ENCODE measurements around the gene PARD3B.

The PARD3B gene

DNA sequence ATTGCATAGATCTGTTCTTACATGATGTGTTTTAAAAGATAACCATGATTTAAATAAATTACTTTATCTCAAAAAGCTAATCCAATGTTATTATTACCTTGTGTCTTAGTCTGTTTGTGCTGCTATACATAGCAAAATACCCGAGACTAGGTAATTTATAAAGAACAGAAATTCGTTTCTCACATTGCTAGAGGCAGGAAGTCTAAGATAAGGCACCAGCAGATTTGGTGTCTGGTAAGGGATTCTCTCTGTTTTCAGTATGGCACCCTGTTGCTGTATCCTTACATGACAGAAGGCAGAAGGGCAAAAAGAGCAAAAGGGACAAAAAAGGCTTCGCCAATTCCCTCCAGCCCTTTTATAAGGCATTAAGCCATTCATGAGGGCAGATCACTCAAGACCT lies 533.9 kb downstream of the PARD3B start:
- DNase-seq = no peak

DNA sequence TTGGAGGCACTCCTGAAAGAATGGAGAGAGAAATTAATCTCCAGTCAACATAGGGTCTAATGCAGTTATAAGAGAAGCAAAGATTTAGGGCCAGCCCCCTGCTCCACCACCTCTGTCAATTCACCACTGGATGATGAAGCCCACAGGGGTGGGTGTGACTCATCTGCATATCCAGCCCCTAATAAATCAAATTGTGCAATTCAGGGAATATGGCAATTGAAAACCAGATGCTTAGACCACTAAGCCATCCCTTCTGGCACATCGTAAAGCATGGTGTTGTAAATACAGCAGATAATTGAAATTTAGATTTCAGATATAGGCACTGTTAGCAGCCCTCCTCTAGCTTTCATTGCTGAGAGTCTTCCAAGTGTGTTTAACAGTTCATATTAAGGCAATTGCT lies 541.4 kb downstream of the PARD3B start:
- no peak for DNase-seq

DNA sequence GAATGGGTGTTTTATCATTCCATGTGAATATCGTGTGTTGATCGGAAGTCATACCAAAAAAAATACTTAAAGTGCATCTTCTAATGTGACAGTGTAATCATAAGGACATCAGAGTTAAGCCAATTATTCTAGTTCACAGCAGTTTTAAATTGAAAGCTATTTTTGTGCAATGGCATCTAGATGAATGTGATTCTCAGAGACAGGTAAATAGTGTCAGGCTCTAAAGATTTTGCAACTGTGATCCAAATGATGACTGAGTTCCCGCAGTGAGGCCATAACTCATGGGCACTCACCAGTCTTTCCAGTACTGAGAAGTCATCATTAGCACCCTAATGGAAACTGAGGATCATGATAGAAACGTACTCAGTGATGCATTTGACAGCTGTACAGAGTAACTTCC lies 542.6 kb downstream of the PARD3B start:
- no peak for DNase-seq

DNA sequence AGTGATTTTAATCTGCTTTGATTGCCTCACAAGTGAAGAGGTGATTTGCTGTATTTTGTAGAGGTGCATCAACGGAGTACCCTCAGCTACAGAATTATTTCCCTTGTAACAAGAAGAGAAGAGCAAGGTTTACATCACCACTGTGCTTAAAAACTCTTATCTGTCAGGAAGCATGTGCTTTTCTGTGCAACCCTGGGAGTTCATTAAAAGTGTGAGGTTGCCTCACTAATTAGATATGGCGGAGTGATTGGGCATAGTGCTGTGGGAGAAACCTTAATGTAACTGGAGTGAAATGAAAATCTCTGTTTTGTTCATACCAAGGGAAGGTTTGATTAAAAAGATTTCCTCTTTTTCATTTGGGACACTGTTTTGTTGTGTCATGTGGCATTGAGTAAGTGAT lies 544.7 kb downstream of the PARD3B start:
- DNase-seq = no peak

DNA sequence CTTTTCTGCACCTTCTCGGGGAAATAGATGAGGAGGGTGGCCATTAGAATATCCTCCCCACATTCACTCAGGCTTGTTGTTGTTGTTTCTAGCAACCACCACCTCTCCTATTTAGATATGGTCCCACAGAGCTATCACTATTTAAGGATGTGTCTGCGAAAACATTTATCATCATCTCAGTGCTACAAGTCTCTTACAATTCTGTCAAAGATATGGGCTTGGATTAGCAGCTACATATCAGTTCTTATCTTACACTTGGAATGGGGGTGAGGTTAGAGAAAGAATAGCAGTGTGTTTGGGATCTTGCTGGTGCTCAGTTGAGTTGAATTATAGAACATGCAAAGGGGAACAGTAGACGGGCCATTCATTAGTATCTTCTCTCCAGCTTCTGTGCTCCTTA lies 546.1 kb downstream of the PARD3B start:
- no peak for DNase-seq

DNA sequence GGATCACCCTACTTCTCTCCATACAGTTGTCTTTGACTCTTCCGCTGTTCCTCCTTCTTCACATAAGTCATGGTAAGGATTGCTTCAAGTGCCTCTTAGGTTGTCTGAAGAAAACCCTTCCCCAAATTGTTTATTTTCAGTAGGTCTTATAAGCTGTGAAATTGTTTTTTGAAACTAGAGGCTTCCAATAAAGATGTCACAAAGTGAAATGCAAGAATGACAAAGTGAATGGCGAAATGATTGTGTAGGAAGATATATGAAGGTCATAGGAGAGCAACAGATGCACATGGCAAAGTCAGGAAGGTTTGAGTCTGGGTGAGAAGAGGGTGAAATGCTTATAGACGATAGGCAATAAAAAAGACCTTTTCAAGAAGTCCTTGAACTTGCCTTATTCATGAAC lies 548.8 kb downstream of the PARD3B start:
- no peak for DNase-seq

DNA sequence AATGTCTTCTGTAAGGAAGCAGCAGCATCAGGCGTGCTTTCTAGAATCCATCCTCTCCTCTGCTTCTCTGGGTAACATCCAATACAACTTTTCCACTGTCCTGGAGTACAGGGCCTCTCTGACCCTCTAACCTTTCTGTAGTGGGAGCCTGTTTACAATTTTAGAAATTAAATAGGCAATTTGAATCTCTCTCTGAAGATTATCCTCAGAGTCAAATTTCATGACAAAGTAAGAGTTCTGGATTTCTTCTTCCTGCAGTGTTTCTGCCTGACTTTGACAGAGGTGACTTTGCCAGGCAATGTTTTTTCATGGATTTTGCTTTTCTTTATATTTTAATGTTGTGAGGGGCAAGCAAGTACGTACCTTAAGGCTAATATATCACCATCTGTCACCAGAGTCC lies 558.4 kb downstream of the PARD3B start:
- no peak for DNase-seq

DNA sequence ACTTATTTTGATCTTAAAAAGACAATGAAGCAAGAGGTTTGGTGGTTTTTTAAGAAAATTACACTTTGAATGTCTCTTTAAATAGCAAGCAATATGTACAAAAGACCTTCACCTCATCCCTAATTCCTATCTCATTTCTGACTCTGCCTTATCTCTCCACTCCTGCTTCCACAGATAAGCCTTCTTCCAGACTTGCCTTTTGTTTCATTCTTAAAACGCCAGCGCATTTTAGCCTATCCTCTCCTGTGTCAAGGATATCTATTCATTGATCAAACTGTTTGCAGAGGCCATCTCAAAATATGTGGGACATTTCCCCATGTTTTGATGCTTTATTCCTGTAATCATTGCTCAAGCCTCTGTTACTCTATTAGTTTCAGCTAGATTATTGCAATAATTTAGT lies 562.5 kb downstream of the PARD3B start:
- no peak for DNase-seq

DNA sequence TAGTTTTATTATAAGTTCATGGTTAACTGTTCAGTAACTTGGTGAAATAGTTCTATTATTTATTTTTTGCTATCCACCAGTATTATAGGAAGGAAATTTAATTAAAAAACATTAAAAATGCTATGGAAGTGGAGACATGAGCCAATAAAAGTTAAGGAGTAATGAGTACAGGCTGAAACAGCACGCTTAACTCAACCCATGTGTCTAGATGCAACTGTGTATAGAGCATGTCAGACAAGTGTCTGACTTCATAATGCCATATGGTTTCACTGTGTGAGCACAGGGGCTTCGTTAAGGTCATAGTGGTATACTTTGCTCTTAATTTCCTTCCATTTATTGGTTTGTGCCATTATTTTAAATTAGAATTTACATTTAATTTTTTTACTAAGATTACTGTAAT lies 570.2 kb downstream of the PARD3B start:
- DNase-seq = no peak

DNA sequence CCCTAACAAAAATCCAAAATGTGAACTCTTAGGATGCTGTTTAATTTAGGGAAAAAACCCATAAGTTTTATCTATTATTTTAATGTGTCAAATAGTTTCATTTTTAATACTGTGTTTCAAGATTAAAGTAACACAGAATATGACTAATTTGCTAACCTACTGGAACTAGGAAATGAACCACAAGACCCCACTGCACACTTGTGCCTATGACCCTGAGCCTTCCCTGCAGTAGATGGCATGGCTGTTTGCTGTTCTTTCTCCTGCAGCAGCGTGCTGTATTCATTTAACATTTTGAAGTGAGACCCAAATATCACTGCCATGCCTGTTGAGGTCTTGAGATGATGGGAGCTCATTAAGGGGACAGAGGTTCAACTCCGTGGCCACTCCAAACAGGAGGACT lies 571.9 kb downstream of the PARD3B start:
- DNase-seq = no peak

DNA sequence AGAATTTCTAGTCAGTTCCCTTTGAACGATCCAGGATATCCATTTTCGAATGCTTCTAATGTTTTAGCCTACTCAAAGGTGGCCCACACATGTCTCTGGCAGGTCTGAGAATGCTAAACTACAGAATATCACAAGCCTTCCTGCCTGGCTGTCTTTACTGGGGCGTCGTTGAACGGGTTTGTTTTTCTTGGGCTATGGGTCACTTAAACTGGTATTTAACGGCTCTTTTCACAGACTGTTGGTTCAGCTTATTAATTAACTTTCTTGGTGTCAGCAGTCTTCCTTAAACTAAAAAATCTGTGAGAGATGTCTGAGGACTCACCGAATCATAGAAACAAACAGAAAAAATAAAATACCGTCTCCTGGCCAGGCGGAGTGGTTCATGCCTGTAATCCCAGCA lies 573.9 kb downstream of the PARD3B start:
- no peak for DNase-seq

DNA sequence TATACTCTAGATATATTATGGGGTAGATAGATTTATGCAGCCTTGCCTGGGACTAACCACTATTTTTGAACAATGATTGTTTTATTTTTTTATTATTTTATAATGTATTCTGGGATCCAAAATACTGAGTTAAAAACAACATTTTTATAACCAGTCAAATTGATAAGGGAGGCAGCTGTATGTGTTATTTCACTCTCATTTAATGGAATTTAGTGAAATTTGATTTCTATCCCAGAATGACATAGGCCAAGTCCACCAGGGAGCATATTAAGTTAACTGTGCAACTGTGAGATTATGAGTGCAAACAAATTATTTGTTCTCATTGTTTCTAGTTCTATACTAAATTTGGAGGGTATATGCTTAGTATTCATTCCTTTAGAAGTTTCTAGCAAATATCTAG lies 583.5 kb downstream of the PARD3B start:
- DNase-seq = no peak

DNA sequence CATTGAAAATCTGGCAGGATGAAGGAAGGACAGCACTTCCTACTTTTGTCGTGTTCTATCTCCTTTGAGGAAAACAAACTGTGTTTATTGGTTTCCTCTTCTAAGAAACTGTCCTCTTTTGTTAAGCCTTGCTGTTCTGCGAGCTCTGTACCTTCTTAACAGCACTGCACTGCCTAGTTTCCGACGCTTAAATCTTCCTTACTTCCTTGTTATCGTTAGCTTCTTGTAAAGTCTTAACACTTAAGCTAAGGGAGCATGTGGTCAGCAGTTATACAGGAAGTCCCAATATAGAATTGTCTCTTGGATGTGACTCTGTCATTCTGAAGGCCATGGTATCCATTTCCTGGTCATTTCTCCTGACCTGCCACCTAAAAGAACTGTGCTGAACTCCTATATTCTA lies 584.3 kb downstream of the PARD3B start:
- no peak for DNase-seq

DNA sequence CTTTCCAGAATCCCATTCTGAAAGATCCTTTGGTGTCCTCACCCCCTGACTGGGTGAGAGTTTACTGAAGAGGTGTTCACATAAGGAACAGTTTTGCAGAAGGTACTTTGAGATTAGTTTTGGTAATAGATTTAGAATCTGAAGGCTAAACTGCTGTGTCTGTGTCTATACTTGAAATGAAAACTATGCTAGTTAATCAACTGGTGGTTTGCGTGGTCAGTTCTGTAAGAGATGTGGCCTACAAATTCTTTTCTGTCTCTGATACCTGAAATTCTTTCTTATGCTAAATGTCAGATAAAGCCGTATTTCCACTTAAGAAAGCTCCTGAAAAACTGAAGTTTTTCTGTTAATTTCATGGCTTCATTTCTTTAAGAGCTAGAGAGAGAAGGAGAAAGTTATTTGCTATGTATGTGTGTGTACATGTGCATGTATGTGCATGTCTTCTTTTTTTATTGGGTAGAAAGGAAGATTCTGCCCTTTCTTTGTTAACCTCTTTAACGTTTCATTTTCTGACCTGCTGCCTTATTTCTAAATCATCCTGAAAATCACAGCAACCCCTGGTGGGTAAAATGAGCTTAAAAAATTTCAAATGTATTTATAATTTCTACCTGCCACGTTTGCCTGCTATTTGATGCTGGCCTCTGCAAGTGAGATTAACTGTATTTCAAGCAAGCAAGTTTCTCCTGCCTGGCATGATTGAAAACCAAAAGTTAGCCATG lies 585.0 kb downstream of the PARD3B start:
- DNase-seq = no peak

DNA sequence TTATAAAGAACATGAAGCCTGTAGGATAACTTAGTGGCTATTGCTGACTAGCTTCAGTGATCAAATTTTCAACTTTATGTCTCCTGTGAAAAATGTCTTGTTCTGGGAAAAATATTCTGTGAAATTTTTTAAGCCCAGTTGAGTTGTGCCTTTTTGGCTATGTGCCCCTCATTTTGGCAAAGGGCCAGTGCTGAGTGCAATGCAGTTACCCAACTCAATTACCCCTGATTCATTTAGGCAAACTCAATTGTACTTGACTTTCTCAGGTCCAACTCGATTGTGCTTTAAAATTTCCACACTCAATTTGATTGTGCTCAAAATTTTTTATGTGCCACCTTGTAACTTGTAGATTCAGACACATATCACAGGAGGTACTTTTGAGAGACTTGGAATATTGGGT lies 588.3 kb downstream of the PARD3B start:
- no peak for DNase-seq

DNA sequence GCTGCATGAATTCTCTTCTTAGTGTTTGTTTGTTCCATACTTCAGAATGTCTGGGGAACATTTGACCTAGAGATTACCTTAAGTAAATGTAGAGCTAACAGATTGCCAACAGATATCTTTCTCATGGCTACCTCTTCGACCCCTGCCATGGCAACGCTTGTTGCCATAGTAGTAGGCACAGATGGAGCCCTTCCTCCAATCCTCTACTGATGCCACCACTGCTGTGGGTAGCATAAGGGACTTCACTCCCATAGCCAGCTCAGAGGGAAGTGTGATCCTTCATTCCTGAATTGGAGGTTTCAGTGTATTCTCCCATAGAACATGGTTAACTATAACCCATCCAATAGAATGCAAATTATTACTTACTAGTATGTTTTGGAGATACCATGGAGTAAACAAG lies 593.5 kb downstream of the PARD3B start:
- no peak for DNase-seq

DNA sequence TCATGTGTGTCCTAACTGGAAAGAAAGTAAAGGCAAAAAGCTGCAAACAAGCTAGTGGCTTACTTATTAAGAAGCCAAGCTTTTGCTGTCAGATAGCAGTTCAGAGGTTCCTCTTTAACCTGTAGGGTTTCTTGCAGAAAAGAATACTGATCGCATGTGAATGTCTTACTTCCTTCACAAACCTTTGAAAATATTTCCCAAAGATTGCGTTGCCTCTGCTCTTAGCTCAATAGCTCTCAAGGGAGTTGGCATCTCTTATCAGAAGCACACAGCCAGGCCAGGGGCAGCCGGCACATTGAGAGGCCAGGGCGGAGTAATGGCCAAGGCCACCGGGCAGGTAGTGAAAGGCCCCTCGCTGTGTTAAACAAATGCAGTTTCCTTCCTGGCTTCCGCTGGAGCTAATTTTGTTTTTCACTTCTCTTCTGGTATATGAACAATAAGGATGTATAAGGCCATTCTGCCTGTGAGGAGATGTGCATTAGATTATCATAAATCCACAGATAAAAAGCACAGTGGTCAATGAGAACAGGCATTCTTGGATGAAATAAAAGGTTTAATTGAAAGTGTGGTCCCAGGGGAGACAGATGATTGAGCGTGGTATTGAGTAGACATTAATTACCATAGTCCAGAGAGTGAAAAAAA lies 594.7 kb downstream of the PARD3B start:
- DNase-seq = no peak

DNA sequence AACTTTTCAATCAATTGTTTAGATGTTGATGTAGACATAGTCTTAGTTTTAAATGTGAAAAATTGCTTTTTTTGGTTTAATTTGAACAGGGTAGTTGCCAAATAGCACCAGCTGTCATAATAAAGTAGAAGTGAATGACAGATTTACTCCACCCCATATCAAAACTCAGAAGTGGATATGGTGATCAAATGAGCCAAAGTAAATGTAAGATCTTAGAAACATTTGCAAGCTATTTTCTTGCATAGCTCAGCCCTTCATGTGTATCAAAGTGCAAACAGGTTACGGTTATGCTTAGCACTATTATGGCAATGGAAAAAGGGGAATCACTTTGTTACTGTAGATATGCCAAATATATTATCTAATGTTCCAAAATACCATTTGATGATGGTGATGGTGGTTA lies 596.1 kb downstream of the PARD3B start:
- no peak for DNase-seq

DNA sequence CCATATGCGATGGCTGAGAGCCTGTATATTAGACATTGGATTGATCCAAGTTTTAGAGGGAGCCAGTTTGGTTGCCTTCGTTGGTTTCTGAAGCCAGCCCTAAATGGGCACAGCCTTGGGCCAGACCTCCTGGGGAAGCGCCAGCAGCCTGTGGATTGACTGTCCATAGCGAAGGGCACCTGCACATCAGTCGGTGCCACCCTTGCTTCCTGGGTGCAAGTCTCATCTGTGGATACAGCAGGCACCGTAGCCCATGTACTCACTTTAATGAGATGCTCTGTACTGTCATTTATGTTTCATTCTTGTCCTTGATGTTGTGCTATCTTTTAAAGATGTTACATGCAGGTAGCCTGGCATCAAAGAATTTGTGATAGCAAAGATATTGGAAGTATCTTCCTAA lies 600.6 kb downstream of the PARD3B start:
- DNase-seq = no peak

DNA sequence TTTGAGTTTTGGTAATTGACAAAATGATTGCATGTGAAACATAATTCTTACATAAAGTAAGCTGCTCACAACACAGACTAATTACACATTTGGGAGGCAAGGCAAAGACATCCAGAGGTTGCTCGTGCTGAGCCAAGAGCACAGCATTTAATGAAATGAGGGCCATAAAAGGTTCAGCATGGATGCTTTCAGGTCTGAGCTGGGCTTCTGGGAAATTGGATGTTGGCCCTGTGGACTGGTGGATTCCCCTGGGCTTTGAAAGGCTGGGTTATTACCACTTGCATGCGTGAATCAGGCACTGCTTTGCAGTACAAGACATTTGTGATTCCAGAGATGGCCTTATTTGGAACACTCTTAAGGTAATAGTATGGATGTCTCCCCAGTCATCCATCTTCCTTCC lies 603.5 kb downstream of the PARD3B start:
- no peak for DNase-seq

DNA sequence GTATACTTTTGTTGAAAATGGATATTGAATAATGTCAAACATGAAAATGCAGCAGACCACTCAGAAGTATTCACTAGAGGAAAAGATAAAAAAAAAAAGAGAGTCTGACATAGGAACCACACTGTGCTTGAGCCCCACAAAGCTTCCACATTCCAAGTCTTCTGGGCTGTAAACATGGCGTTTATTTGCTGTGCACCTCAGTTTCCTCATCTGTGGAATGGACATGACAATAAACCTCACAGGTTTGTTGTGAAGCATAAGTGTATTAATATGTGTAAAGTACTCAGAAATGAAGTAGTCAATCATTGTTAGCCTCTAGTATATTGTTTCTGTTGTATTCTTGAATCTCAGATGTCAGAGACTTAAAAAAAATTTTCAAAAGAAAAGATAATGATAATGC lies 611.2 kb downstream of the PARD3B start:
- DNase-seq = no peak

DNA sequence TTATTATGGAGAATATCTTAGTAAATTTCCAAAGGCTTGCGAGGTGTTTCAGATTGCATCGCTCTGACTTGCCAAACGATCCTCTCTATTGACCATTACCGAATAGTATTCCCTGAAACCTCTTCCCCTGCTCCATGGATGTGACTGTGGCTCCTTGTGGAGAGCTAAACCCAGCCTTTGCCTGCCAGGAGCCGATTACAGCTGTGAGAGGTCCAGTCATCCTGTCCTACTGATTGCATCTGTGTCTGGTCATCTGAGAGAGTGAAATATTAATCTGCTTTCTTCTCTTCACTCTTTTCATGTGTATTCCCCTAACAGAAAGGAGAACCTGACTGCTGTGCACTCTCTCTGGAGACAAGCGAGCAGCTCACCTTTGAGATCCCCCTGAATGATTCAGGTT lies 613.1 kb downstream of the PARD3B start:
- no peak for DNase-seq

DNA sequence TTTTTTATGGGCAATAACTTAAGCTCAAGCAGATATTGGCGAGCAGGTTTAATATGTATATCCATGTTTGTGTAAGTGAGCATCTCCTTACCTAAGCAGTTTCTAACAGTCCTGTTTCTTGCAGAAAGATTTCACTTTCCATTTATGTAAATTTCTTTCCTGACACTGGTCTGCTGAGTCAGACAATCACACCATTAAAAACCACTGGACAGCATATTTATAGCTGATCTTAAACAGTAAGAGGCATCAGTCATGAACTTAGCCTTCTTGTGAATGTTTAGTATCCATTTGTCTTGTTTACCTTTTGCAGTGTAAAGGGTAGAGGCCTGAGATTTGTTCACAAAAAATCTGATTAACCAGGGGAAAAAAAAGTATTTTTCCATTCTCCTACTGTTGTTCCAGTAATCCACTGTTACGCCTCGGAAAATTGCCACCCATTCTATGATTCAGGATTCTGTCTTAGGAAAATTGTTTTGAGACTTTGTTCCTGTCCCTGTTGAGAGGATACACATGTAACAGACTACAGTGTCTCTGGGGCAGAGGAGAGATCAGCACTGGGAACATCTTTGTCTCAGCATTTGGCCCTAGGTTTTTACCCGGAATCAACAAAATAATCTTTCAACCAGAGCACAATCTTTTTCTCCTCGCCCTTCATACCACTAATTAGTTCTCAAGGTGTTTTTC lies 616.0 kb downstream of the PARD3B start:
- DNase-seq = no peak

DNA sequence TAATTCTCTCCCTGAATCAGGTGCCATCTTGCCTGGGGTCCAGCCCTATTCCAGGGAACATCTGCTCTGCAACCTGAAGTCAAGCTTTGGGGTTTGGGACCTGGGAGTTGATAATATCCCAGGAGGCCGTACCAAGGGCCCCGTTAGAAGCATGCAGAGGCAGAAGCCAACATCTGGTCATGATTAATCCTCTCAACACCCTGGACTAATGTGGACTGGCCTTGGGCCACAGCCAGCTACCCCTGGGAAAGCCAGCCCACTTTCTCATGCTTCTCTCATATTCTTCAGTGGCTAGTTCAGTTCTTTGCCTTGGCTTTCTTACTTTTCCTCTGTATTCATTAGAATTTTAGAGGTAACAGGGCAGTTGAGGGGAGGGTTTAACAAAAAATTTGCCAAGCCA lies 621.5 kb downstream of the PARD3B start:
- no peak for DNase-seq

DNA sequence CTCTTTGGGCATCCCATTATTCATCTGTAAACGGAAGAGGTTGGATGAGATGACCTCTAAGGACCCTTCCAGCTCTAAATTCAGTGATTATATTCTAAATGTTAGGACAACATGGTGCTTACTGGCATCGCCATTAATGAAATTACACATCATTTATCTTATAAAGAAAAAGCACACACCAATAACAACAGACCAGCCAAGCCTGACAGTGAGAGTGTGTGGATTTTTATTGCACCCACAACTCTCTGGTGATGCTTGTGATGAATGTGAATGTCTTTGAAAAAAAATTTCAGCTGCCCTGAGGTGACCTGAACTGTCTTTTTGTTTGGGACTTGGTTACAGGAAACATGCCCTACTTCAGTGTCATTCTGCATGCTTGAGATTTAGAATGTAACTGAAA lies 623.7 kb downstream of the PARD3B start:
- DNase-seq = no peak
